SU-DHL-6 (cell line): ENCODE data around the gene LPIN3.

Experiments used
- EZH2phosphoT487 ChIP-seq: fragments of 200-600 bp; sonication (generic), shearing (Covaris generic); conservative IDR thresholded peaks from 2 replicates; pipeline ENCODE4 v1.6.1; 2018; ENCODE audit warnings: mild to moderate bottlenecking, antibody characterized with exemption, low read length, moderate library complexity, mixed read lengths
- TF ChIP-seq, protein P1 (sequence below): fragments of 200-600 bp; sonication (generic); IDR thresholded peaks from one replicate; pipeline ENCODE4 v1.5.1; 2017; ENCODE audit warnings: antibody characterized with exemption, mild to moderate bottlenecking, low read length, moderate library complexity; ENCODE audit not compliant: insufficient read depth, poor library complexity, severe bottlenecking

- TF ChIP-seq, protein P1, sequence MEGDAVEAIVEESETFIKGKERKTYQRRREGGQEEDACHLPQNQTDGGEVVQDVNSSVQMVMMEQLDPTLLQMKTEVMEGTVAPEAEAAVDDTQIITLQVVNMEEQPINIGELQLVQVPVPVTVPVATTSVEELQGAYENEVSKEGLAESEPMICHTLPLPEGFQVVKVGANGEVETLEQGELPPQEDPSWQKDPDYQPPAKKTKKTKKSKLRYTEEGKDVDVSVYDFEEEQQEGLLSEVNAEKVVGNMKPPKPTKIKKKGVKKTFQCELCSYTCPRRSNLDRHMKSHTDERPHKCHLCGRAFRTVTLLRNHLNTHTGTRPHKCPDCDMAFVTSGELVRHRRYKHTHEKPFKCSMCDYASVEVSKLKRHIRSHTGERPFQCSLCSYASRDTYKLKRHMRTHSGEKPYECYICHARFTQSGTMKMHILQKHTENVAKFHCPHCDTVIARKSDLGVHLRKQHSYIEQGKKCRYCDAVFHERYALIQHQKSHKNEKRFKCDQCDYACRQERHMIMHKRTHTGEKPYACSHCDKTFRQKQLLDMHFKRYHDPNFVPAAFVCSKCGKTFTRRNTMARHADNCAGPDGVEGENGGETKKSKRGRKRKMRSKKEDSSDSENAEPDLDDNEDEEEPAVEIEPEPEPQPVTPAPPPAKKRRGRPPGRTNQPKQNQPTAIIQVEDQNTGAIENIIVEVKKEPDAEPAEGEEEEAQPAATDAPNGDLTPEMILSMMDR = no peak
- TF ChIP-seq EZH2phosphoT487 = no peak
Measured at GRCh38 chr20:41395667-41396664, 55.3 kb downstream of the LPIN3 start.
